Testis (tissue), 3 donors: ENCODE results near the gene NOTUM. TPM values are rescaled to one million over a fixed set of nuclear protein-coding genes. Genes with fewer than 3 reads are reported as not detected.

ENCODE experiments used
- DNase-seq: peaks from one replicate; pipeline ENCODE4 v3.0.0-alpha.2; 2019
- H3K27ac ChIP-seq, 2 donors: fragments of 200-600 bp; sonication (generic); one replicate each; pipeline ENCODE4 v1.5.1; 2019
- H3K27me3 ChIP-seq: fragments of 200-600 bp; sonication (generic); one replicate; pipeline ENCODE4 v1.5.1; 2019
- H3K36me3 ChIP-seq: fragments of 200-600 bp; sonication (generic); one replicate; pipeline ENCODE4 v1.5.1; 2017; ENCODE audit warnings: low read depth; ENCODE audit errors: missing control alignments
- H3K4me1 ChIP-seq: fragments of 200-600 bp; sonication (generic); one replicate; pipeline ENCODE4 v1.5.1; 2019
- H3K4me3 ChIP-seq, 2 donors: fragments of 200-600 bp; sonication (generic); one replicate each; pipeline ENCODE4 v1.5.1; 2017 to 2019
- H3K9me3 ChIP-seq: fragments of 200-600 bp; sonication (generic); one replicate; pipeline ENCODE4 v1.5.1; 2017
- POLR2A ChIP-seq: fragments of 450-650 bp; IDR thresholded peaks from one replicate; pipeline ENCODE4 v1.6.1; 2017; ENCODE audit warnings: antibody characterized with exemption, mild to moderate bottlenecking, moderate library complexity
- WGBS, 2 donors: methylation state at CpG; one replicate each; pipeline ENCODE4 v1.1.5; 2018; 5-methylcytosine and 5-hydroxymethylcytosine counted together
- intact Hi-C: fragments of 100-400 bp; cut with DNase I; formaldehyde crosslinking; loops from one replicate; pipeline ENCODE4 v1.15.1; 2023; ENCODE audit warnings: low total_unique reads
- polyA plus RNA-seq: library from polyadenylated mRNA; stranded (reverse); fragments of 350-450 nt; fragmentation: Illumina TruSeq; extraction: RNeasy Lipid Tissue Mini Kit (QIAGEN cat#74804); gene quantifications from one replicate; pipeline ENCODE4 v1.2.3, GENCODE V29; 2014; ENCODE audit warnings: low read depth, low replicate concordance; ENCODE audit not compliant: insufficient read depth
- total RNA-seq, 2 donors: library from RNA; depleted of rRNA; stranded (reverse); fragments of >200 nt; gene quantifications; one replicate each; pipeline ENCODE4 v1.2.3, GENCODE V29; 2016
- TF ChIP-seq, protein P1 (sequence below), 3 experiments: fragments of 450-650 bp in 2 of 3; fragments of 200-600 bp in 1 of 3; sonication (generic) in 1 of 3; IDR thresholded peaks; one replicate each; pipeline ENCODE4 v1.5.1; 2016 to 2019; ENCODE audit warnings: antibody characterized with exemption in 3 of 3, mild to moderate bottlenecking in 2 of 3, moderate library complexity in 1 of 3

The NOTUM gene
- total and polyA plus RNA-seq, 3 donors from 2014 or later, result 5.1 to 13.2 (median 9.5) TPM

DNA sequence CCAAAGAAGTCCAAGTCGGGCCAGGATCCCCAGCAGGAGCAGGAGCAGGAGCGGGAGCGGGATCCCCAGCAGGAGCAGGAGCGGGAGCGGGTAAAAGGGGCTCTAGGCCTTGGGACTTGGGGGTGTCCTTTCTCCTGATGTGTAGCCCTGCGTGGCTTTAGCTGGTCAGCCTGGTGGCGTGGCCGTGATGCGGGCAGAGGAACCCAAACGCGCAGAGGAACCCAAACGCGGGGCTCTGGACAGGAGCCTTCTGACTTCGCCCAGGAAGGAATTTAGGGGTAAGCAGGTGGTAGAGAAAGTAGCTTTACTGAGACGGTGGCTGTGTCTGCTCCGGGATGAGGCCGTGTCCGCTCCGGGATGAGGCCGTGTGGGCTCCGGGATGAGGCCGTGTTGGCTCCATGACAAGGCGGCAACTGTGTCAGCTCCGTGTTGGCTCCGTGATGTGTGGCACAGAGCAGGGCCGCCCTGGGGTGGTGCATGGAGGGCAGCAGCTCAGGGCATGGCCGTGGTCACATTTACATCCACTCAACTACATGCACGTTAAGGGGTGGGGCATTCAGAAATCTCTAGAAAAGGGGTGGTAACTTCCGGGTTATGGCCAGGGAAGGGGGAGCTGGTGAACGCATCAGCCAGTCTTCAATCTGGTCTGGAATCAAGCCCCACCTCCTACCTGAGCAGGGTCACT lies 35.9 kb upstream of the NOTUM start:
- WGBS, 2 donors, result 93 to 96% methylated on average over 29 to 30 of the region's 30 CpGs
- H3K4me3 ChIP-seq, result no peak overlapping the region
- no peak for DNase-seq
- H3K27ac ChIP-seq, result no peak overlapping the region
- intact Hi-C loops, result no loop called here
- H3K27me3 ChIP-seq, result no peaks in the 10 kb centered on the region
- H3K4me1 ChIP-seq, result no peaks in the 10 kb centered on the region
- no peak for TF ChIP-seq POLR2A
- TF ChIP-seq, protein P1, sequence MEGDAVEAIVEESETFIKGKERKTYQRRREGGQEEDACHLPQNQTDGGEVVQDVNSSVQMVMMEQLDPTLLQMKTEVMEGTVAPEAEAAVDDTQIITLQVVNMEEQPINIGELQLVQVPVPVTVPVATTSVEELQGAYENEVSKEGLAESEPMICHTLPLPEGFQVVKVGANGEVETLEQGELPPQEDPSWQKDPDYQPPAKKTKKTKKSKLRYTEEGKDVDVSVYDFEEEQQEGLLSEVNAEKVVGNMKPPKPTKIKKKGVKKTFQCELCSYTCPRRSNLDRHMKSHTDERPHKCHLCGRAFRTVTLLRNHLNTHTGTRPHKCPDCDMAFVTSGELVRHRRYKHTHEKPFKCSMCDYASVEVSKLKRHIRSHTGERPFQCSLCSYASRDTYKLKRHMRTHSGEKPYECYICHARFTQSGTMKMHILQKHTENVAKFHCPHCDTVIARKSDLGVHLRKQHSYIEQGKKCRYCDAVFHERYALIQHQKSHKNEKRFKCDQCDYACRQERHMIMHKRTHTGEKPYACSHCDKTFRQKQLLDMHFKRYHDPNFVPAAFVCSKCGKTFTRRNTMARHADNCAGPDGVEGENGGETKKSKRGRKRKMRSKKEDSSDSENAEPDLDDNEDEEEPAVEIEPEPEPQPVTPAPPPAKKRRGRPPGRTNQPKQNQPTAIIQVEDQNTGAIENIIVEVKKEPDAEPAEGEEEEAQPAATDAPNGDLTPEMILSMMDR (IDR thresholded peaks at IDR 0.05), result no peak
- H3K36me3 ChIP-seq, result no peaks in the 10 kb centered on the region
- no peaks in the 10 kb centered on the region for H3K9me3 ChIP-seq

DNA sequence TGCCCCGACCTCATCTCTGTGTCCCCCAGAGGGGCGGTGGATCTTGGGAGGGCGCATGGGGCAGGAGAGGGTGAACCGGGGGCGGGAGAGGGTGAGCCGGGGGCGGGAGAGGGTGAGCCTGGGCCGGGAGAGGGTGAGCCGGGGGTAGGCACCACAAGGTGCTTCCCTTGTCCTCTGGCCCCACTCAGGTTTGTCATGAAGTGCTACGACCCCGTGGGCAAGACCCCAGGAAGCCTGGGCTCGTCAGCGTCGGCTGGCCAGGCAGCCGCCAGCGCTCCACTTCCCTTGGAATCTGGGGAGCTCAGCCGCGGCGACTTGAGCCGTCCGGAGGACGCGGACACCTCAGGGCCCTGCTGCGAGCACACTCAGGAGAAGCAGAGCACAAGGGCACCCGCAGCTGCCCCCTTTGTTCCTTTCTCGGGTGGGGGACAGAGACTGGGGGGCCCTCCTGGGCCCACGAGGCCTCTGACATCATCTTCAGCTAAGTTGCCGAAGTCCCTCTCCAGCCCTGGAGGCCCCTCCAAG lies 35.3 kb upstream of the NOTUM start:
- Histone ChIP-seq H3K9me3 (no peaks in the 10 kb centered on the region), H3K27ac (no peak overlapping the region), H3K27me3 (no peaks in the 10 kb centered on the region), H3K36me3 (no peaks in the 10 kb centered on the region), H3K4me1 (no peaks in the 10 kb centered on the region), H3K4me3 (no peak overlapping the region)
- intact Hi-C loops, result no loop called here
- WGBS, 2 donors, result 91 to 93% methylated on average over 13 to 25 of the region's 28 CpGs
- DNase-seq, result no peak
- no peak for TF ChIP-seq POLR2A
- TF ChIP-seq, protein P1 (IDR thresholded peaks at IDR 0.05), result no peak

DNA sequence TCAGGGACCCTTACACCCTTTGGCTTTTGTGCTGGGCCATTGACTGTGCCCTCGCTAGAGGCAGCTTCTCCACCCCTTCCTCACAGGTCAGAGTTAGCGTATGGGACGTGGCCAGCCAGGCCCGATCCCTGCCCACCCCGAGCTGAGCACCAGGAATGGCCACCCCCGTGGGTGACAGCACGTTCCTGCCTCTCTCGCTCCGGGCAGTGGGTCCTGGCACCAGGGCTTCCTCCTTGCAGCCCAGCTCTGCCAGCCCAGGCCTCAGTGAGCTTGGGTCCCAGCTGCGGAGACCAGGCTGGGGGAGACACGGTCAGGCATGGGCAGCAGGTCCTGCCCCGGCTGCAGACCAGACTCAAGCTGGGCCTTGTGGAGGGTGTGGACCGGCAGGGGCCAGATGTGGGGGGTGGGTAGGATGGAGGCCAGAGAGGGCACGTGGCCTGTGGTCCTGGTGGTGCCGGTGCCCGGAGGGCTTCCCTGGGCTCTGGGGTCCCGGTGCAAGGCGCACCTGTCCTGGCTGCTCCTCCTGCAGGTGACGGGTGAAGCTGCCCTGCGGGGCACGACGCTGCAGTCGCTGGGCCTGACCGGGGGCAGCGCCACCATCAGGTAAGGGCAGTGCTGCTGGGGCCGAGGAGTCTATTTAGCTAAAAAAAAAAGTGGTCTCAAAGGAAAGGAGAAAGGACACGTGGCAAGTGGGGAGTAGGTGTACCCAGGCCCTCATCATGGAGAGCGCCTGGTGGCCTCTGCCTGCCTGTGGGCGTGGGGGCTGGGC lies 34.7 kb upstream of the NOTUM start:
- intact Hi-C loops, result no loop called here
- no peaks in the 10 kb centered on the region for H3K36me3 ChIP-seq
- H3K4me1 ChIP-seq, result no peaks in the 10 kb centered on the region
- no peak overlapping the region for H3K4me3 ChIP-seq
- TF ChIP-seq POLR2A, result no peak
- TF ChIP-seq, protein P1 (IDR thresholded peaks at IDR 0.05), result no peak
- H3K9me3 ChIP-seq, result no peaks in the 10 kb centered on the region
- no peaks in the 10 kb centered on the region for H3K27me3 ChIP-seq
- 93 to 96% methylated on average over 9 to 29 of the region's 29 CpGs for WGBS, 2 donors
- no peak overlapping the region for H3K27ac ChIP-seq
- DNase-seq, result no peak

DNA sequence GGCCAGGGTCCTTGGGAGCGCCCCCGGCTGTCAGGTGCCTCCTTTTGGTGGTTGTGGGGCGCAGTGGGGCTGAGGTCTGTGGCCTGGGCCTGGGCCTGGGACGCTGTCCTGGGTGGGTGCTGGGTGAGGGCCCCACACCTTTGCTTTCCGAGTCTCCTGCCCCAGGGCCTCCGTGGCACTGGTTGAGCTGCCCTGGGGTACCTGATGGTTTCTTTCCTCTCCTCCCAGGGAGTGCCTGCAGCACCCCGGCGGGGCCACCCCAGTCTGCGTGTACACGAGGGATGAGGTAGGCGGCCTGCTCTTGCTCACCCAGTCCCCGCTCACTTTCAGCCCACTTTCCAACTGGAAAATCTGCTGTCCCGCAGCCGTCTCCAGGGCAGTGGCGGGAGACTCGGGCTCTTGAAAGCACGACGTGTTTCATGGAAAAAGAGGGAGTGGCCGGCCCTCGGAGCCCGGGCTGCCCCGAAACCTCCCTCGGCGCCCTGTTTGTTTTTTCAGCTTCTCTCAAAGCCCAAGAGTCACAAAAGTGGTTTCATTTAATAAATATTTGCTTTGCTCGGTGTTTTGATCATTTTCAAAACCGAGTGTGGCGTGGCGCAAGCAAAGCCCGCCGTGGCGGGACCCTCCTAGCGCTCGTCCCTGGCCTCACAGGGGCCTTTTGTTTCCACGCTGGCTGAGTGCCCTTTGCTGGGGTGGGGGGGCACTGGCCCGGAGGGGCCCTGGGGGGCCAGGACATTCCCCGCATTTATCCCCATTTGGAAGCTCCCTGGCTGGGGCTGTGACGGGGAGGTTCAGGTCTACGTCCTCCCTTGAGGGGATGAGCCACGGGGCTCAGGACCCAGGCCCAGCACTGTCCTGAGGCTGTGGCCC lies 33.8 kb upstream of the NOTUM start:
- TF ChIP-seq POLR2A, result no peak
- TF ChIP-seq, protein P1 (IDR thresholded peaks at IDR 0.05), result no peak
- intact Hi-C loops, result no loop called here
- no peak overlapping the region for H3K27ac ChIP-seq
- no peaks in the 10 kb centered on the region for H3K27me3 ChIP-seq
- no peak for DNase-seq
- H3K9me3 ChIP-seq, result no peaks in the 10 kb centered on the region
- H3K4me3 ChIP-seq, result no peak overlapping the region
- no peaks in the 10 kb centered on the region for H3K36me3 ChIP-seq
- no peaks in the 10 kb centered on the region for H3K4me1 ChIP-seq
- 92 to 94% methylated on average over 32 to 37 of the region's 39 CpGs for WGBS, 2 donors
